HG03520 (cell line): Measurements from ENCODE around the gene DHX38.
"Not testable (repeated sequence)": the region's sequence is repeated elsewhere in the genome, so short reads cannot be mapped to it uniquely, and the experiment has no call there.

Experiments
- ATAC-seq: cut with Tn5 transposase; IDR thresholded peaks from one replicate; pipeline ENCODE4 v1.9.1; 2021; ENCODE audit warnings: mild to moderate bottlenecking, moderate library complexity; ENCODE audit not compliant: unreplicated experiment

DHX38 gene

DNA sequence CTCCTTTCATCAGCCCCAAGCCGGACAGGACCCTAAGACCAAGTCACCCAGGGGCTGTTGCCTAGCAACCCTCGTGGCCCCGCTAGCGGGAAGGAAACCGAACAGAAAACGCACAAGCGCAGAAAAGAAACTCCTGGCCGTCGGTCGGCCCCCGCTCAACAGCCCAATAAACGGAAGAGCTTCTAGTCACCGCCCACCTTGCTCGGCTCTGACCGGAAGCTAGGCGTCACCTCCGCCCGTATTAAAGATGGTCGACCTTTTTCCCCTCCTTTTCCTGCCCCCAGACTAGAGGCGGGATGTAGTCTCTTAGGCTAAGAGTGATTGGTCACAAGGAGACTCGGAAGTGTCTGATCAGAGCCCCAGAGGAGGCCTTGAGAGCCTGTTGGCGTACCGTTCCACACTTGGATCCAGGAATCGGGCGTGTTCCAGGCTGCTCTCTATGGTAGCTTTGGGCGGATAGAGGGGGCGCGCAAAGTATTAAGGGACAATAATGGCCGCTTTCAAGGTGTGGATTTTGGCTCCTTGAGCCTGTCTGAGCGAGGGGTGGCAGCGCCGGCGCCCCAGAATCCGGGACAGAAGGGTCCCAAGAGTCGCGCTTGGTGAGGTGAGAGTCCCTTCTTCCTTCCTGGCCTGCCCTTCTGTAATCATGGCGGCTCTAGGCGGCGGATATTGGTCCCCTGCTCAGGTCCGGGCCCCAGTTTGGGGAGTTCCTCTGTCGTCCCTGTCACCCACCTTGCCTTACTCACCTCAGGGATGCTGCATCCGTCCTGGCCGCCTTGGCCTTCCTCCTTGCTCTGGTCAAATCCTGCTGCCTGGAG lies at the start of gene DHX38, which contains the start of gene TXNL4B:
DHX38 (plus strand) TSS at position 400 of the 818 bp plus-strand sequence. CDS start 2,311 bp downstream, outside the sequence.
TXNL4B (minus strand) TSS at position 173 of the 818 bp plus-strand sequence. CDS start 2,871 bp downstream, outside the sequence.
- ATAC-seq, result peak; percentile 97

- ATAC-seq, result no peak
These were observed 49.4 kb upstream of the DHX38 start for GRCh38 chr16:72044296-72044695.

GRCh38 chr16:72044825-72045359 lies 48.8 kb upstream of the DHX38 start:
- ATAC-seq, result no peak

DNA sequence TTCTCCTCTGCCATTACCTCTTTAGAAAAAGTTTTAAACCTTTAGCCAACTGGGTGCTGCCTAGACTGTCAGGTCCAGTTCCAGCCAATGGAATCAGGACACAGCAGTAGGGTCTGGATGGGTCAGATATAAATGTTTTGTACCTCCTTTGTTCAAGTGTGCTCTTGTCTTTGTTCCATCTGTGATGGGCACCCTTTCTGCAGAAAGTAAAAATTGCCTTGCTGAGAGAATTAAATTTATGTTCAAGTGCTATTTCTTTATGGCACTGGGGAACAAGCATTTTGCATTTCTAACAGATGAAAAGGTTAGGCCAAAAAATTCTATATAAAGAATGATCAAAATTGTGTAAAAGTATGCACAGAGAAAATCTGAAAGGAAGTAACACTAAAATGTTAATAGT lies 44.5 kb upstream of the DHX38 start:
- no peak for ATAC-seq

GRCh38 chr16:72050769-72051464 lies 42.7 kb upstream of the DHX38 start:
- no peak for ATAC-seq

DNA sequence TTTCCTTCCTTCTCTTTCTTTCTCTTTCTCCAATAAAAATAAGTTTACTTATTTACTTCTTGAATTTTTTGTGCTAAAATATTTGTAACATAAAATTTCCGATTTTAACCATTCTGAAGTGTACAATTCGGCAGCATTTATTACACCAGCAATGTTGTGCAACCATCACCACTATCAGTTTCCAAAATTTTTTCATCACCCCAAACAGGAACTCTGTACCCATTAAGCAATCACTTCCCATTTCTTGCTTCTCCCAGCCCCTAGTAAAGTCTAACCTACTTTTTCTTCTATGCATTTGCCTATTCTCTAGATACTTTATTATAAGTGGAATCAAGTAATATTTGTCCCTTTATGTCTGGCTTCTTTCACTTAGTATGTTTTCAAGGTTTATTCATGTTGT lies 41.8 kb upstream of the DHX38 start:
- ATAC-seq, result no peak

GRCh38 chr16:72054254-72054847 lies 39.3 kb upstream of the DHX38 start, which contains the start of gene HP:
HP (plus strand) TSS chr16:72054505; CDS start chr16:72054653, 148 bp downstream.
- not testable (repeated sequence) for ATAC-seq

DNA sequence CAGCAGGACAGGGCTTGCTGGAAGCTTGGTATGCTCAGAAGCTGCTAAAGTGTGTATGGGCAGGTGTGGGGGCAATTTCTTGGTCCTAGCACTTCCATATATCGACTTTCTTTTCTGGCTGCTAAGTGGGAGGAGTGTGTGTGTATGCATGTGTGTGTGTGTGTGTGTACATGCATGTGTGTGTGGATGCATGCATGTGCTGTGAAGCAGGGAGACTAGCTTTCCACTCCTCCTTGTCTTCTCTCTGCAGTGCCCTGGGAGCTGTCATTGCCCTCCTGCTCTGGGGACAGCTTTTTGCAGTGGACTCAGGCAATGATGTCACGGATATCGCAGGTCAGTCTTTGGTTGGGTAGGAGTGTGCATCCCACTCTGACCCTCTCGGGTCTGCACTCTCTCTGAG lies 37.7 kb upstream of the DHX38 start:
- ATAC-seq, result no peak

DNA sequence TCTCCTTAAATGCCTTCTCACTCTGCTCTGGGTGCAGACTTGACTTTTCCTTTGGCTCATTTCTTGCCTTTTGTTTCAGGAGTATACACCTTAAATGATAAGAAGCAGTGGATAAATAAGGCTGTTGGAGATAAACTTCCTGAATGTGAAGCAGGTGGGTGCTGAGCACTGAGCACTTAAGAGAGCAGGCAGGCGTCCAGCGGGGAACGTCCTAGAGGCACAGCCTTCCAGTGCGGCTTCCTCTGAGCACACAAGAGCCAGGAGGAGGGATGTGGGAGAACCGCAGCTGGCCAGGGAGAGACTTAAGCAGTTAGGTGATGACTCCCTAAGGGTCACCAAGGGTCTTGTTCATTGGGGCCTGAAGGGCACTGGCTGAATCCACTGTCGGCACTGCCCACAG lies 36.3 kb upstream of the DHX38 start:
- ATAC-seq, result not testable (repeated sequence)

DNA sequence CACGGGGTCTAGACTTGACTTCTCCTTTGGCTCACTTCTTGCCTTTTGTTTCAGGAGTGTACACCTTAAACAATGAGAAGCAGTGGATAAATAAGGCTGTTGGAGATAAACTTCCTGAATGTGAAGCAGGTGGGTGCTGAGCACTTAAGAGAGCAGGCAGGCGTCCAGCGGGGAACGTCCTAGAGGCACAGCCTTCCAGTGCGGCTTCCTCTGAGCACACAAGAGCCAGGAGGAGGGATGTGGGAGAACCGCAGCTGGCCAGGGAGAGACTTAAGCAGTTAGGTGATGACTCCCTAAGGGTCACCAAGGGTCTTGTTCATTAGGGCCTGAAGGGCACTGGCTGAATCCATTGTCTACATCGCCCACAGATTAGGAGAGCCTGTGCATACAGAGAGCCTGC lies 34.6 kb upstream of the DHX38 start:
- not testable (repeated sequence) for ATAC-seq

DNA sequence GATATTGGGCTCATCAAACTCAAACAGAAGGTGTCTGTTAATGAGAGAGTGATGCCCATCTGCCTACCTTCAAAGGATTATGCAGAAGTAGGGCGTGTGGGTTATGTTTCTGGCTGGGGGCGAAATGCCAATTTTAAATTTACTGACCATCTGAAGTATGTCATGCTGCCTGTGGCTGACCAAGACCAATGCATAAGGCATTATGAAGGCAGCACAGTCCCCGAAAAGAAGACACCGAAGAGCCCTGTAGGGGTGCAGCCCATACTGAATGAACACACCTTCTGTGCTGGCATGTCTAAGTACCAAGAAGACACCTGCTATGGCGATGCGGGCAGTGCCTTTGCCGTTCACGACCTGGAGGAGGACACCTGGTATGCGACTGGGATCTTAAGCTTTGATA lies 33.2 kb upstream of the DHX38 start:
- no peak for ATAC-seq

DNA sequence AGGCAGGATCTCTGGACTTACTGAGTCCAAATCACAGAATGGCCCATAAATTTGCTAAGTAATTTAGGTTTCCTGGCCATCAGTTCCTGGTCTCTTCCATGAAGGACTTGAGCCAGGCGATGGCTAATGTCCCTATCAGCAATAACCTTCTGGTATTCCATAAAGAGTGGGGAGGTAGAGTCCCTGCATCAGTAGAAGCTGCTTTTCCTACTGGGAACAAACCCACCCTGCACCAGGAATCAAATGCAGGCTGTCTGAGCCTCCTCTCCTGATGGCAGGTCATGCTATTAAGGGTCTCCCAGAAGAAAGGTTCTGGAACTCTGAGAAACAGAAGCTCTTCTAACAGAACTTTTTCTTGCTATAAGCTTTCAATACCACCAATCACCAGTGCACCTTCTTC lies 32.1 kb upstream of the DHX38 start:
- no peak for ATAC-seq

DNA sequence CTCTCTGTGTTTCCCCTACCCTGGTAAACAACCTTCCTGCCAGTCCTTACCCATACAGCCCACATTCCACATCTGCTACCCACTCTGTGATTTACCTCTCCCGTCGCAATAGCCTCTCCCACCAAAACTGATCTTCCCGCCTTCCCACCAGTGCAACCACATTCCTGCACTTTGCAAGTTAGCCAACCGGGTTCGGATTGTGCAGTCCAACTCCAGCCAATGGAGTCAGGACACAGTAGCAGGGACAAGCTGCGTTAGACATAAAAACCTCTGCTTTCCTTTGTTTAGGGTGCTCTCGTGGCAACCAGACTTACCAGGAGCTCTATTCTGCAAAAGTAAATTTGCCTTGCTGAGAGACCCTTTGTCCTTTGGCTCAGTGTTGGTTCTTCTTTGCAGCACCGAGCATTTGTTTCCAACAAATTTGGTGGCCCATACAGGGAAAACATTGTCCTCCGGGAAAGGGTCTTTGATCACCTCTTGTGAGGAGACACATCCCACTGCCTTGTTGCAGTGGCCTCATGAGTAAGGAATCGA lies 29.2 kb upstream of the DHX38 start:
- no peak for ATAC-seq

- no peak for ATAC-seq
These were observed 26.9 kb upstream of the DHX38 start for GRCh38 chr16:72066747-72067146.

DNA sequence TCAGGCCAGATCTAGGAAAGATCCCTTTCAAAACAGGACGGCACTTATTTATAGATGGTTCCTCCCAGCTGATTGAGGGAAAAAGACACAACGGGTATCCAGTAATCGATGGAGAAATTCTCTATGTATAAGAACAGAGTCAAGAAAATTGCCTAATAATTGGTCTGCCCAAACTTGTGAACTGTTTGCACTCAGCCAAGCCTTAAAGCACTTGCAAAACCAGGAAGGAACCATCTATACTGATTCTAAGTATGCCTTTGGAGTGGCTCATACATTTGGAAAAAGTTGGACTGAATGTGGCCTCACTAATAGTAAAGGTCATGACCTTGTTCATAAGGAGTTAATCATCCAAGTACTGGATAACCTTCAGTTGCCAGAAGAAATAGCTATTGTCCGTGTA lies 24.7 kb upstream of the DHX38 start:
- ATAC-seq, result no peak

DNA sequence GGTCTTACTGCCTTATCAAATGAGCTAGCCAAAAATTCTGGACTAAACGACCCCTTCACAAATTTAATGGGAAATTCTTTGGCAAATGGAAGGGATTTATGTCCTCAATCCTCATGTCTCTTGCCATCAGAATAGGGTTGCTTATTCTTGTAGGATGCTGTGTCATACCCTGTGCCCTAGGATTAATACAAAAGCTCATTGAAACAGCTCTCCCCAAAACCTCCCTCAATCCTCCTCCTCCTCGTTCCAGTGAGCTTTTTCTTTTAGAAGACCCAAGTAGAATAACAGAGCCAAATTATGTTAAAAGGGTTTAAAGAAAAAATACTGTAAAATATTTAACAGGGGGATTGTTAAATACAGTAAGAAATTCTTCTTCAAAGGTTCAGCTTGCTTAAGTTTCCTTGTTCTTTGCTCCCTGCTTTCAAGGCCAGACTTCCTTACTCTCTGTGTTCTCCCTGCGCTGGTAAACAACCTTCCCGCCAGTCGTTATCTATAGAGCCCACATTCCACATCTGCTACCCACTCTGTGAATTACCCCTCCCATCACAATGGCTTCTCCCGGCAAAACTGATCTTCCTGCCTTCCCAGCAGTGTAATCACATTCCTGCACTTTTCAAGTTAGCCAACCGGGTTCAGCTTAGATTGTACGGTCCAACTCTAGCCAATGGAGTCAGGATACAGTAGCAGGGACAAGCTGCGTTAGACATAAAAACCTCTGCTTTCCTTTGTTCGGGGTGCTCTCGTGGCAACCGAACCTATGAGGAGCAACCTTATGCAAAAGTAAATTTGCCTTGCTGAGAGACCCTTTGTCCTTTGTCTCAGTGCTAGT lies 20.9 kb upstream of the DHX38 start:
- no peak for ATAC-seq

DNA sequence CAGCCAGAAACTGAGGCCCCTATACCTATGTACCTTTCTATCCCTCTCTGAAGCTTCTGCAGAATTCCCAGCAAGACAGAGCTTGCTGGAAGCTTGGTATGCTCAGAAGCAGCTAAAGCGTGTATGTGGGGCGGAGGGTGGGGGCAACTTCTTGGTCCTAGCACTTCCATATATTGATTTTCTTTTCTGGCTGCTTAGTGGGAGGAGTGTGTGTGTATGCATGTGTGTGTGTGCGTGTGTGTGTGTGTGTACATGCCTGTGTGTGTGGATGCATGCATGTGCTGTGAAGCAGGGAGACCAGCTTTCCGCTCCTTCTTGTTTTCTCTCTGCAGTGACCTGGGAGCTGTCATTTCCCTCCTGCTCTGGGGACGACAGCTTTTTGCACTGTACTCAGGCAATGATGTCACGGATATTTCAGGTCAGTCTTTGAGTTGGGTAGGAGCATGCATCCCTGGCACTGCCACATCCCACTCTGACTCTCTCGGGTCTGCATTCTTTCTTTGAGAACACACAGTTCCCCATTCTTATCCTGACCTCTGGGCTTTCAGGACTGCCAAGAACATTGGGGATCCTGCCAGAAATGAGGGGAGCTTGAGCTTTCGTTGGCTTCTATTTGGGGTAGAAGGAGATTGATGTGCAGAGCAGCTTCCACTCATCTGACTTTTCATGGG lies 20.0 kb upstream of the DHX38 start:
- ATAC-seq, result no peak

DNA sequence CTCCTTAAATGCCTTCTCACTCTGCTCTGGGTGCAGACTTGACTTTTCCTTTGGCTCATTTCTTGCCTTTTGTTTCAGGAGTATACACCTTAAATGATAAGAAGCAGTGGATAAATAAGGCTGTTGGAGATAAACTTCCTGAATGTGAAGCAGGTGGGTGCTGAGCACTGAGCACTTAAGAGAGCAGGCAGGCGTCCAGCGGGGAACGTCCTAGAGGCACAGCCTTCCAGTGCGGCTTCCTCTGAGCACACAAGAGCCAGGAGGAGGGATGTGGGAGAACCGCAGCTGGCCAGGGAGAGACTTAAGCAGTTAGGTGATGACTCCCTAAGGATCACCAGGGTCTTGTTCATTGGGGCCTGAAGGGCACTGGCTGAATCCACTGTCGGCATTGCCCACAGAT lies 18.6 kb upstream of the DHX38 start:
- ATAC-seq, result not testable (repeated sequence)

- ATAC-seq, result not testable (repeated sequence)
These were observed 16.5 kb upstream of the DHX38 start for GRCh38 chr16:72076991-72077706.
